Glutamatergic neuron (in vitro differentiated cells): ENCODE results near the gene SPTSSA. TPM values are rescaled to one million over a fixed set of nuclear protein-coding genes. Genes with fewer than 3 reads are reported as not detected.

ENCODE experiments used
- DNase-seq: peaks from one replicate; pipeline ENCODE4 v3.0.0; 2022
- H3K27ac Mint-ChIP-seq: one replicate; pipeline ENCODE4 v1.8.0; 2020; ENCODE audit warnings: mild to moderate bottlenecking, mixed read lengths, inconsistent platforms; ENCODE audit not compliant: unreplicated experiment
- H3K27me3 Mint-ChIP-seq: one replicate; pipeline ENCODE4 v1.8.0; 2020; ENCODE audit warnings: mild to moderate bottlenecking, moderate library complexity, mixed read lengths, inconsistent platforms; ENCODE audit not compliant: unreplicated experiment
- H3K36me3 Mint-ChIP-seq: one replicate; pipeline ENCODE4 v1.8.0; 2020; ENCODE audit warnings: mild to moderate bottlenecking, mixed read lengths, inconsistent platforms; ENCODE audit not compliant: unreplicated experiment
- H3K4me1 Mint-ChIP-seq: one replicate; pipeline ENCODE4 v1.8.0; 2020; ENCODE audit warnings: mild to moderate bottlenecking, low read depth, mixed read lengths, inconsistent platforms; ENCODE audit not compliant: unreplicated experiment
- H3K4me3 Mint-ChIP-seq: one replicate; pipeline ENCODE4 v1.8.0; 2020; ENCODE audit warnings: mild to moderate bottlenecking, mixed read lengths, inconsistent platforms; ENCODE audit not compliant: unreplicated experiment
- H3K9me3 Mint-ChIP-seq: one replicate; pipeline ENCODE4 v1.8.0; 2020; ENCODE audit warnings: mild to moderate bottlenecking, moderate library complexity, mixed read lengths, inconsistent platforms; ENCODE audit not compliant: unreplicated experiment
- CTCF ChIP-seq: fragments of 200-600 bp; sonication (generic); IDR thresholded peaks from one replicate; pipeline ENCODE4 v1.5.0; 2021; ENCODE audit not compliant: partially characterized antibody, unreplicated experiment
- total RNA-seq: library from RNA; stranded (reverse); fragmentation: NEBNext Ultra II Directional; extraction: Animal tissue kit (Norgen Biotek cat#: 25700); gene quantifications from one replicate; pipeline ENCODE4 v1.2.1, GENCODE V29; 2021; ENCODE audit not compliant: unreplicated experiment

Gene SPTSSA
- total RNA-seq, 1 donor from 2014 or later = 21.4 TPM

GRCh38 chr14:34452258-34452822, 9.7 kb downstream of the SPTSSA start:
- Mint-ChIP-seq H3K9me3 (no peaks in the 10 kb centered on the region), H3K27me3 (no peaks in the 10 kb centered on the region), H3K4me1 (peaks cover 3% of the 10 kb centered on the region), H3K36me3 (no peaks in the 10 kb centered on the region), H3K27ac (no peak overlapping the region), H3K4me3 (no peak overlapping the region)
- no peak for DNase-seq
- TF ChIP-seq CTCF = no peak

GRCh38 chr14:34450958-34451357, 11.1 kb downstream of the SPTSSA start:
- no peak overlapping the region for H3K4me3 Mint-ChIP-seq
- H3K36me3 Mint-ChIP-seq = no peaks in the 10 kb centered on the region
- peaks cover 3% of the 10 kb centered on the region for H3K4me1 Mint-ChIP-seq
- no peak for TF ChIP-seq CTCF
- DNase-seq = no peak
- no peak overlapping the region for H3K27ac Mint-ChIP-seq
- H3K27me3 Mint-ChIP-seq = no peaks in the 10 kb centered on the region
- no peaks in the 10 kb centered on the region for H3K9me3 Mint-ChIP-seq

GRCh38 chr14:34450542-34450915, 11.5 kb downstream of the SPTSSA start:
- DNase-seq = no peak
- Mint-ChIP-seq H3K27ac (no peak overlapping the region), H3K27me3 (no peaks in the 10 kb centered on the region), H3K9me3 (no peaks in the 10 kb centered on the region), H3K4me3 (no peak overlapping the region), H3K4me1 (peaks cover 3% of the 10 kb centered on the region), H3K36me3 (no peaks in the 10 kb centered on the region)
- TF ChIP-seq CTCF = no peak

- no peaks in the 10 kb centered on the region for H3K27me3 Mint-ChIP-seq
- H3K36me3 Mint-ChIP-seq = no peaks in the 10 kb centered on the region
- no peak overlapping the region for H3K4me3 Mint-ChIP-seq
- TF ChIP-seq CTCF = no peak
- DNase-seq = no peak
- H3K4me1 Mint-ChIP-seq = peaks cover 3% of the 10 kb centered on the region
- H3K27ac Mint-ChIP-seq = no peak overlapping the region
- H3K9me3 Mint-ChIP-seq = no peaks in the 10 kb centered on the region
These were observed 12.1 kb downstream of the SPTSSA start for GRCh38 chr14:34449819-34450541.

- H3K4me1 Mint-ChIP-seq = no peaks in the 10 kb centered on the region
- H3K4me3 Mint-ChIP-seq = no peak overlapping the region
- H3K27ac Mint-ChIP-seq = no peak overlapping the region
- no peaks in the 10 kb centered on the region for H3K27me3 Mint-ChIP-seq
- TF ChIP-seq CTCF = no peak
- peaks cover 6% of the 10 kb centered on the region for H3K9me3 Mint-ChIP-seq
- H3K36me3 Mint-ChIP-seq = peaks cover 12% of the 10 kb centered on the region
- DNase-seq = no peak
These were observed 22.9 kb downstream of the SPTSSA start for GRCh38 chr14:34439090-34439489.
